Panc1 (cell line): ENCODE data around the gene WWOX. TPM values are rescaled to one million over a fixed set of nuclear protein-coding genes. Genes with fewer than 3 reads are reported as not detected.

Experiments used
- ATAC-seq: fragments of 200-7000 bp; cut with Tn5 transposase; 2 replicates; pipeline ENCODE4 v1.9.1; 2020; ENCODE audit warnings: mild to moderate bottlenecking, moderate library complexity
- BruUV-seq: library from RNA; stranded (reverse); fragments of 400-500 nt; replicated peaks from 2 replicates; lab custom pipeline; 2021; lab: Mats Ljungman, UMichigan
- CTCF ChIA-PET: fragments of 300-600 bp; sonication (Branson Sonifier 250); formaldehyde crosslinking; loops from one replicate; lab custom pipeline; 2022; ENCODE audit warnings: antibody characterized with exemption; lab: Charles Lee
- POLR2A ChIA-PET: fragments of 300-600 bp; sonication (Branson Sonifier 250); formaldehyde crosslinking; loops from one replicate; lab custom pipeline; 2022; ENCODE audit warnings: antibody characterized with exemption; lab: Charles Lee
- DNase-seq: peaks from one replicate; pipeline ENCODE4 v3.0.0-alpha.2; 2010; ENCODE audit warnings: low read depth, low spot score
- H3K27ac ChIP-seq: 2 replicates; pipeline ENCODE4 v1.5.1; 2011; ENCODE audit warnings: mild to moderate bottlenecking, low read length, inconsistent platforms
- H3K27me3 ChIP-seq: fragments of 200-500 bp; sonication (Bioruptor generic); 2 replicates; pipeline ENCODE4 v1.6.0; 2014; ENCODE audit warnings: low read length, inconsistent platforms; ENCODE audit not compliant: control insufficient read depth, insufficient read depth
- H3K36me3 ChIP-seq: fragments of 200-500 bp; sonication (Bioruptor generic); 2 replicates; pipeline ENCODE4 v1.5.1; 2014; ENCODE audit warnings: inconsistent platforms, mild to moderate bottlenecking, low read length, moderate library complexity; ENCODE audit not compliant: control insufficient read depth, insufficient read depth
- H3K4me1 ChIP-seq: 2 replicates; pipeline ENCODE4 v1.5.1; 2011; ENCODE audit warnings: inconsistent platforms, mild to moderate bottlenecking, low read length, moderate library complexity; ENCODE audit not compliant: control insufficient read depth, insufficient read depth
- H3K4me3 ChIP-seq, 2 experiments: 2 replicates each; pipeline ENCODE4 v1.5.1; 2011 to 2012; ENCODE audit warnings: low read depth in 2 of 2, low read length in 2 of 2, mild to moderate bottlenecking in 2 of 2, inconsistent platforms in 1 of 2, moderate library complexity in 1 of 2
- H3K9me3 ChIP-seq: fragments of 200-500 bp; sonication (Bioruptor generic); 2 replicates; pipeline ENCODE4 v1.5.1; 2014; ENCODE audit warnings: low read depth, mild to moderate bottlenecking, inconsistent platforms, low read length, moderate library complexity; ENCODE audit not compliant: control insufficient read depth, insufficient read depth
- POLR2AphosphoS5 ChIP-seq: IDR thresholded peaks from 2 replicates; pipeline ENCODE4 v1.6.1; 2012; ENCODE audit warnings: mild to moderate bottlenecking, low read depth, low read length, moderate library complexity
- SIN3A ChIP-seq: IDR thresholded peaks from 2 replicates; pipeline ENCODE4 v1.6.1; 2012; ENCODE audit warnings: low read depth, mild to moderate bottlenecking, low read length, moderate library complexity, borderline replicate concordance; ENCODE audit not compliant: insufficient read depth
- TCF7L2 ChIP-seq: IDR thresholded peaks from 2 replicates; pipeline ENCODE4 v1.6.1; 2011; ENCODE audit warnings: mild to moderate bottlenecking, low read depth, low read length, inconsistent platforms
- in situ Hi-C: cut with HindIII; loops from 2 replicates; pipeline ENCODE4 v1.10.0; 2016; ENCODE audit warnings: low sequenced_read_pairs, low pct_unique_long_range_greater_than_20kb
- intact Hi-C: fragments of 100-400 bp; cut with micrococcal nuclease; formaldehyde crosslinking; loops from one replicate; pipeline ENCODE4 v1.10.0; 2022; ENCODE audit not compliant: unreplicated experiment
- total RNA-seq: library from RNA; stranded (reverse); gene quantifications from one replicate; pipeline ENCODE4 v1.2.1, GENCODE V29; 2021; ENCODE audit not compliant: unreplicated experiment
- TF ChIP-seq, protein P1 (sequence below), 2 experiments: IDR thresholded peaks; 2 replicates each; pipeline ENCODE4 v1.6.1; 2011 to 2012; ENCODE audit warnings: low read depth in 2 of 2, control low read depth in 1 of 2, low read length in 1 of 2, mild to moderate bottlenecking in 1 of 2, moderate library complexity in 1 of 2; ENCODE audit not compliant: insufficient read depth in 1 of 2
- TF ChIP-seq, protein P2 (sequence below): fragments of 450-650 bp; IDR thresholded peaks from 2 replicates; pipeline ENCODE4 v1.5.1; 2017; ENCODE audit warnings: mild to moderate bottlenecking

Gene WWOX
- total RNA-seq, 1 experiment from 2014 or later, result 12.5 TPM

DNA sequence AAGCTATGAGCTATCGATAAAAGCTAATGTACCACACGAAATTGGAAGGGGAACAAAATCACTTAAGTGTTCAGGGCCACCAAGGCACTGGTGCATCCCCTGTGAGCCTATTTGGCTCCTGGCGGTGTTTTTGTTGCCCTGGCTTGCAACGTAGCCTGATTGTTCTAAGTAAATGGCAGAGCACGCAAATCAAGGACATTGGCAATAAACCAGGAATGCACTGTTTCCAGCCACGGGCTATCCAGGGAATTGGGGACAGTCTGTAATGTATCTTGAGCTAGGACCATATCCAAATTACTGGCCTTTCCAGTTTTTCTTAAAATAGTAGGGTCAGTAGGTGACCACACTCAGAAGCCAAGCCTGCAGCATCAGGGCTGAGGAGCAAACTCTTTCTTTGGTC is 767.1 kb downstream of the WWOX start:
- ATAC-seq (no peak), DNase-seq (no peak)
- CTCF ChIA-PET, result no interaction called here
- Histone ChIP-seq H3K9me3 (no peaks in the 10 kb centered on the region), H3K36me3 (no peaks in the 10 kb centered on the region), H3K27ac (no peak overlapping the region), H3K27me3 (no peaks in the 10 kb centered on the region), H3K4me1 (no peaks in the 10 kb centered on the region), H3K4me3 (no peak overlapping the region)
- POLR2A ChIA-PET, result no interaction called here
- TF ChIP-seq, protein P1, sequence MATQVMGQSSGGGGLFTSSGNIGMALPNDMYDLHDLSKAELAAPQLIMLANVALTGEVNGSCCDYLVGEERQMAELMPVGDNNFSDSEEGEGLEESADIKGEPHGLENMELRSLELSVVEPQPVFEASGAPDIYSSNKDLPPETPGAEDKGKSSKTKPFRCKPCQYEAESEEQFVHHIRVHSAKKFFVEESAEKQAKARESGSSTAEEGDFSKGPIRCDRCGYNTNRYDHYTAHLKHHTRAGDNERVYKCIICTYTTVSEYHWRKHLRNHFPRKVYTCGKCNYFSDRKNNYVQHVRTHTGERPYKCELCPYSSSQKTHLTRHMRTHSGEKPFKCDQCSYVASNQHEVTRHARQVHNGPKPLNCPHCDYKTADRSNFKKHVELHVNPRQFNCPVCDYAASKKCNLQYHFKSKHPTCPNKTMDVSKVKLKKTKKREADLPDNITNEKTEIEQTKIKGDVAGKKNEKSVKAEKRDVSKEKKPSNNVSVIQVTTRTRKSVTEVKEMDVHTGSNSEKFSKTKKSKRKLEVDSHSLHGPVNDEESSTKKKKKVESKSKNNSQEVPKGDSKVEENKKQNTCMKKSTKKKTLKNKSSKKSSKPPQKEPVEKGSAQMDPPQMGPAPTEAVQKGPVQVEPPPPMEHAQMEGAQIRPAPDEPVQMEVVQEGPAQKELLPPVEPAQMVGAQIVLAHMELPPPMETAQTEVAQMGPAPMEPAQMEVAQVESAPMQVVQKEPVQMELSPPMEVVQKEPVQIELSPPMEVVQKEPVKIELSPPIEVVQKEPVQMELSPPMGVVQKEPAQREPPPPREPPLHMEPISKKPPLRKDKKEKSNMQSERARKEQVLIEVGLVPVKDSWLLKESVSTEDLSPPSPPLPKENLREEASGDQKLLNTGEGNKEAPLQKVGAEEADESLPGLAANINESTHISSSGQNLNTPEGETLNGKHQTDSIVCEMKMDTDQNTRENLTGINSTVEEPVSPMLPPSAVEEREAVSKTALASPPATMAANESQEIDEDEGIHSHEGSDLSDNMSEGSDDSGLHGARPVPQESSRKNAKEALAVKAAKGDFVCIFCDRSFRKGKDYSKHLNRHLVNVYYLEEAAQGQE (IDR thresholded peaks at IDR 0.05; ENCODE audit: insufficient read depth in 1 of 2, low read depth in 2 of 2, low read length in 1 of 2), result no peak
- TF ChIP-seq, protein P2, sequence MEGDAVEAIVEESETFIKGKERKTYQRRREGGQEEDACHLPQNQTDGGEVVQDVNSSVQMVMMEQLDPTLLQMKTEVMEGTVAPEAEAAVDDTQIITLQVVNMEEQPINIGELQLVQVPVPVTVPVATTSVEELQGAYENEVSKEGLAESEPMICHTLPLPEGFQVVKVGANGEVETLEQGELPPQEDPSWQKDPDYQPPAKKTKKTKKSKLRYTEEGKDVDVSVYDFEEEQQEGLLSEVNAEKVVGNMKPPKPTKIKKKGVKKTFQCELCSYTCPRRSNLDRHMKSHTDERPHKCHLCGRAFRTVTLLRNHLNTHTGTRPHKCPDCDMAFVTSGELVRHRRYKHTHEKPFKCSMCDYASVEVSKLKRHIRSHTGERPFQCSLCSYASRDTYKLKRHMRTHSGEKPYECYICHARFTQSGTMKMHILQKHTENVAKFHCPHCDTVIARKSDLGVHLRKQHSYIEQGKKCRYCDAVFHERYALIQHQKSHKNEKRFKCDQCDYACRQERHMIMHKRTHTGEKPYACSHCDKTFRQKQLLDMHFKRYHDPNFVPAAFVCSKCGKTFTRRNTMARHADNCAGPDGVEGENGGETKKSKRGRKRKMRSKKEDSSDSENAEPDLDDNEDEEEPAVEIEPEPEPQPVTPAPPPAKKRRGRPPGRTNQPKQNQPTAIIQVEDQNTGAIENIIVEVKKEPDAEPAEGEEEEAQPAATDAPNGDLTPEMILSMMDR, result no peak
- TF ChIP-seq POLR2AphosphoS5 (no peak), SIN3A (no peak), TCF7L2 (no peak)
- in situ Hi-C loops (no loop called here), intact Hi-C loops (no loop called here)
- BruUV-seq, result no TSS peak

DNA sequence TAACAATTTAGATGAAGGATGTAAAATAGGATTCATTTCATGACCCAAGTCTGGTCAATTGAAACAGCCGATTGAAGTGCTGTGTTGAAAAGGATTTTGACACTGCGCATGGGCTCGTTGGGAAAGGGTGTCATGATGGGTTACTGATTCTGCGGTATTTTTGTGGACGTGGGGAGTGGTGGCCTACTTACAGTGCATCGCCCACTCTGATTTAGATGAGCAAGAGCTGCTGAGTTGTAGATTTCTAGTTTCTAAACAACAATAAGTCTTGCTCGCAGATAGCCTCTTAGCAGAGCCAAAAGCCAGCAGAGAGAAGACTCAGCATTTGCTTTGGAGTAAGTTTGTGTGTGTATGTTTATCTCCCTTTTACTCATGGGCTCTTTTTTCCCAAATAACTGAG is 770.0 kb downstream of the WWOX start:
- ChIA-PET POLR2A (no interaction called here), CTCF (no interaction called here)
- Histone ChIP-seq H3K4me3 (no peak overlapping the region), H3K27ac (no peak overlapping the region), H3K27me3 (no peaks in the 10 kb centered on the region), H3K4me1 (no peaks in the 10 kb centered on the region), H3K9me3 (no peaks in the 10 kb centered on the region), H3K36me3 (no peaks in the 10 kb centered on the region)
- intact Hi-C loops, result no loop called here
- no peak for TF ChIP-seq POLR2AphosphoS5
- TF ChIP-seq, protein P2, result no peak
- no peak for TF ChIP-seq TCF7L2
- TF ChIP-seq, protein P1 (IDR thresholded peaks at IDR 0.05; ENCODE audit: insufficient read depth in 1 of 2, low read depth in 2 of 2, low read length in 1 of 2), result no peak
- TF ChIP-seq SIN3A, result no peak
- ATAC-seq, result no peak
- in situ Hi-C loops, result no loop called here
- DNase-seq, result no peak
- BruUV-seq, result no TSS peak
